HG02981 (cell line): ENCODE results near the gene PDK2.

ENCODE experiments used
- ATAC-seq: cut with Tn5 transposase; IDR thresholded peaks from one replicate; pipeline ENCODE4 v1.9.1; 2021; ENCODE audit warnings: mild to moderate bottlenecking, moderate library complexity; ENCODE audit not compliant: unreplicated experiment

Gene PDK2

DNA sequence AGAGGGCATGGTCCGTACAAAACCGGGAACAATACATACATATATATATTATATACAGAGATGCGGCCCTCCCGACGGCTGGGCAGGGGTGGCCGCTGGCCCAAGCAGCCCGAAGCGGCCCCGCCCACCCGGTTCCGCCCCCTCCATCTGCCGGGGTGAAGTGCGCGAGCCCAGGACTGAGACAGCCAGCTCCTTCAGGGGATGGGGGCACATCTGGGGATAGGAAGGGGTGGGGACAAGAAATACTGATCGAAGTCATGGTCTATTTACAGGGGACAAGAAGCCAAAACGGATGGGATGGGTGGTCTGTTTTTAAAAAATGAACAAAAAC lies 38.6 kb downstream of the PDK2 start:
- ATAC-seq: no peak

DNA sequence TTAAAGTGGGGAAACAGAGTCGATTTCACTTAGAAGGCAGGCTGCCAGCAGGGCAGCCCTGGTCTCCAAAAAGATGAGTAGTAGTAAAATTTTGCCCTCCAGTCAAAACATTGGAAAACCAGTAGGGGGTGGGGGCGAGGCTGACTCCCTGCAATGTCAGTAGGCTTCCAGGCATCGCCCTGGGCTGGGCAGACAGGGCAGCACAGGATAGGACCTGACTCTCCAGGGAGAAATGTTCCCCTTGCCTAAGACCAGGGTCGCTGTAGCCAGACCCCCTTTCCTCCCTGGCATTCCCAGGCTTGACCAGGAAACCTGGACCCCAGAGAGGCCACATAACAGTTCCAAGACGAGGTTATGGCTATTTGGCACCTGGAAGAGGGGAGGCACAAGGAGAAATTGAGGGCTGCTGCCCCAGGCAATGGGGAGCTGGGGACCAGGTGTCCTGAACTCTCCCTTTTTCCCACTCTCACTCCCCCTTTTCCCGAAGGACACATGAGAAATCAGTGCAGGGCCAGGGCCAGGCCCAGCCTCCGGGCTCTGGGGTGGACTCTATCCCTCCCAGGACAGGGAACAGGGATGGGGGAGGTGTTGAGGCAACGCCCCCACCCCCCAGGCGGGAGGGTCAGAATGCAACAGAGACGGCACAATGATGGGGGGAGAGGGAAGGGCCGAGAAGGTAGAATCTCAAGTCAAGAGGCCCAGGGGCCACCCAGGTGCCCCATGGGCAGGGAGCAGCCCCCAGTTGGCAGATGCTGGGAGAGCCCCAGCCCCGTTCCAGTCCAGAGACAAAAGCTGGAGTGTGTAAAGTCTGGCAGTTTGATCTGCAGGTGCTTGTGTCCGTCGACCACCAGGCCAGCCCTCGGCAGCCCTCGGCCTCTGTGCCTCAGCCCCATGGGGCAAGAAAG lies 39.3 kb downstream of the PDK2 start:
- no peak for ATAC-seq

DNA sequence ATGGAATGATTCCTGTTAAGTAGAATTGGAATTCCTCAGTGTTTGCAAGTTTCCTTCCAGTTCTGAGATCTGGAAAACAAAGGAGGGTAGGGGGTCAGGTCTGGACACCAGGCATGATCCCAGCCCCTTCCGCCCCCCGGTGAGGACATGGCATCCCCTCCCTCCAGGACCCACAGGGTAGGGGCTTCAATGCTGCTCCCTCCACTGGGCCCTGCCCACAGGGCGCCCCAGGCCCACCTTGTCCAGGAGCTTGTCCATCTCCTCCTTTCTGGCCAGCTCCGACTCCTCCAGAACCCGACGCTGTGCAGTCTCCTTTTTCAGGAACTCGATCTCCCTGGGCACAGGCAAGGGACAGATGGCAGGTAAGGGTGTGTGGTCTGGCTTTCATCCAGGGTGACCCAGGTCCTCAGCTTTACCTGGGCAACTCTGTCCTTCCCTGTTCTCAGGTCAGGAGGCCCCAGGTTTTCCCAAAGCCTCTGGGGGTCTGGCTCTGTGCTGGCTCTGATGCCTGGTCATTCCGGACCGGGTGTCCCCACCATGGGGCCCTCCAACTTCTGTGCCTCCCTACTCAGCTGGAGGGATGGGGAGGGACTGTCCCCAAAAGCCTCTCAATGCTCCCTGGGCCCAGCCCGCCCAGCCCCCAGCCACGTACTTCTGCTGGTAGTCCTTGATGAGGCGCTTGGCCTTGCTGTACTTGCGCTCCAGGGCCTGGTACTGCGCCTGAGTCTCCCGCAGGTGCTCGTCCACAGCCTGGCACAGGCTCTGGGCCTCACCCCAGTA lies 40.4 kb downstream of the PDK2 start:
- no peak for ATAC-seq

DNA sequence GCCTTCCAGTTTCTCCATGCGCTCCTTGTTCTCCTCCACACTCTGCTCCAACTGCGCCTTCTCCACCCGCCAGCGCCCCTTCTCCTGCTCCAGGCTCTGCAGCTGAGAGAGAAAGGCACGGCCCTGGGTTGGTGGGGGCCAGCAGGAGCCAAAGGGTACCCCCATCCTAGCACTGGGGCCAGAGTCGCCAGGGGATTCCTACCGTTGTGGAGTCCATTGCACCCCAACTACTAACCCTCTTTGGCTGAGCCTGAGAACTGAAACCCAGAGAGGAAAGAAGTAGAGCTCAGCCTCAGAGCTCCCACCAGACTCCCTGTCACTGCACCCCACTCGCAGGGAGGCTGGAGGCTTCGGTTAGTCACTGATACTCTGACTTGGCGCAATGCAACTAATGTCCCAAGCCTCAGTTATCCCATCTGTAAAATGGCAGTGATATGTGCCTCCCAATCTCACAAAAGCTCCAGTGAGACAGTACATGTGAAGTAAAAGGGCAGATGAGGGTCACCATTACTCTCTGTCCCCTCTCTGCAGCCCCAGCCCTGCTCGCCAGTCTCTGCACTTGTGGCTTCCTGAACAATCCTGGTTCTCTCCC lies 41.0 kb downstream of the PDK2 start:
- ATAC-seq: no peak

DNA sequence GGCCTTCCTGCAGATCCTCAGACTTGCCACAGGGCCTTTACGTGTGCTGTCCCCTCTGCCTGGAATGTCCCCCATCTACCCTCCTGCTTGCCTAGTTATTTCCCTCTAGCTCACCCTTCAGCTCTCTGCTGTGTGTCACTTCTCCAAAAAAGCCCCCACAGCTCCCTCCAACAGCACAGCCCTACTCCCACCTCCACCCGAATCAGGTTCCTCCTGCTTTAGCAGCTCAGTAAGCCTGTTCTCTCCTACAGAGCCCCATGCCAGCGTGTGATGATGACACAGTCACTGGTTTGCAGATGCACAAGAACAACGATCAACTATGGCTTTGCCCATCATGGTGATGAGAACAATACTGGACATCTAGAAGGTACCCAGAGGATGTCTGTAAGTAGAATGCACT lies 41.9 kb downstream of the PDK2 start:
- ATAC-seq: no peak

DNA sequence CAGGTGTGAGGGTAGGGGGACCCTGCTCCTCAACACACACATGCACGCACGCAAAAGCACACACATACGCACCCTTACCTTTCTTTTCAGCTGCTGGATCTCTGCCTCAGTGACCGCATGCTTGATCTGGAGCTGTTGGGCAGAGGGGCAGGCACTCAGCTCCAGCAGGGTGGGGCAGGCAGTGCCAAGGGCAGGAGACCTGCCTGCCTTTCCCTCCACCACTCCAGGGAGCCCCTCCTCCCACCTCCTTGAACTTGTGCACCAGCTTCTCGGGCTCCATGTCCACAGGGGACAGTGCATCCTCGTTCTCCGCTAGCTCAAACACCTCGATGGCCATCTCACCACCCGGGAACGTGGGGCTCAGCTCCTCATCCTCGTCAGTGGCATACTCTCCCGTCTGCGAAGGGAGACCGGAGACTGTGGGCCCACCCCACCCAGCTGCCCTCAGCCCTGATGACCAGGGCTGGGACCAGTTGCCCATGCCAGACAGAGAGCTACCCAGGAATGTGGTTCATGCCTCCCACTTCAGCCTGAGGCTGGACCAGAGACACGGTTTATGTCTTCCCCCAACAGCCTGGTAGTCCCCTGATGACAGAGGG lies 44.1 kb downstream of the PDK2 start:
- no peak for ATAC-seq

DNA sequence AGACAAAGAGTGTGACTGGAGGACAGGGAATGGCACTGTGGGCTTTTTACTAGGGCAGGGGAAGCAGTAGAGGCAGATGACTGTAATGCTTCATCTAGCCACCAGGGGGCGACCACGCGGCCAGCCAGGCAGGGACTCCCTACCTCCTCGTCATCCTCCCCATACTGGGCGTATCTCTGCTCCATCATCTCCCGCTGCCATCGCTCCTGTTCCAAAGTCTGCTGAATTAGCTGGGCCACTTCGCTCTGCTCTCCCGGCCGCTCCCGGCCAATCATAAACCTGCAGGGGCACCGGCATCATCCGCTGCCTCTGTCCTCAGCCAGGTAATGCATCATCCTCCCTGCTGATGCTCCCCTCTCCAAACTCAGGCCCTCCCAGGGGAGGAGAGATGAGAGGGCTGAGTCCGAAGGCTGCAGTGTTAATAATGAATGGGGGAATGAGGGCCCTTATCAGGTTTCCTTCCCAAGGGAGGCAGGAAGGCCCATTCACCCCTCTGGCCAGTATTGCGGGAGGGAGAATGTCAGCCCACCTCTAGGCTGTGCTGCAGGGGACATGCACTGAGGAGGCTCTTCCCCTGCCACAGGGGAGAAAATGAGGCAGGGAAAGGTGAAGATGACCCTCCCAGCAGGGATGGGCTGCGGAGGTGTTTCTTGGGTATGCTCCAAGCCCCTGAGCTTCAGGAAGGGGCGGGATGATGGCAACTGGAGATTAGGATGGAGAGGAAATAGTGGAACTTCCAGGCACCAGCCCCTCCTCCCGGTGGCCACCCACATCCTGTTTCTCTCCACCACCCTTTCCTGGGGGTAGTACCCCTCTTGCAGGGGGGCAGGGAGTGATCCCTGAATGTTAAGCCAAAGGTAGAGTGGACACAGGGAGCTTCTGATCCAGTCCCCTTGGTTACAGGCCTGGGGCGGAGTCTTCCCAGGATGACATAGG lies 45.1 kb downstream of the PDK2 start:
- peak; percentile 47 for ATAC-seq

DNA sequence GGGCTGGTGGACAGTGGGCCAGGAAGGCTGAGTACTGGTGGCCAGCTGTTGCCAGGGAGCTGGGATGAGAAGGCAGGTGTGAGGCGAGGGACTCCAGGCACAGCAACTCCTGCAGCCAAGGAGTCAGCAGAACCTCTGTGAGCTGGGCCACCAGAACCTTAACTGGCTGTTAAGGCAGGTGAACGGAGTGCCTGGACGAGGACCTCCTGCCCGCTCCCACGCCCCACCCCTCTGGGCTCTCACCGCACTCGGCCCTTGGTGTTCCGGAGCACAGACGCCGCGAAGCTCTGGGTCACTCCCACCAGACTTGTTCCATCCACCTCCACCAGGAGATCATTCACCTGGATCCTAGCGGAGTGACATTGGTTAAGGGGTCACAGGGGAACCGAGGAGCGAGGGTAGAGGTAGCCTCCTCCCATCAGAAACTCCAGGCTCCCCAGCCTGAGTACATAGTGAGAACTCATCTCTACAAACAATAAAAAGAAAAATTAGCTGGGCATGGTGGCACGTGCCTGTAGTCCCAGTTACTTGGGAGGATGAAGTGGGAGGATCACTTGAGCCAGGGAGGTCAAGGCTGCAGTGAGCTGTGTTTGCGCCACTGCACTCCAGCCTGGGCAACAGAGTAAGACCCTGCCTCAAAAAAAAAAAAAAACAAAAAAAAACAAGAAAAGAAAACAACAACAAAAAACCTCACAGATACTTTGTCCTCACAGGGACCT lies 46.0 kb downstream of the PDK2 start:
- ATAC-seq: no peak

- no peak for ATAC-seq
Measured at GRCh38 chr17:50141745-50142110, 46.6 kb downstream of the PDK2 start.

DNA sequence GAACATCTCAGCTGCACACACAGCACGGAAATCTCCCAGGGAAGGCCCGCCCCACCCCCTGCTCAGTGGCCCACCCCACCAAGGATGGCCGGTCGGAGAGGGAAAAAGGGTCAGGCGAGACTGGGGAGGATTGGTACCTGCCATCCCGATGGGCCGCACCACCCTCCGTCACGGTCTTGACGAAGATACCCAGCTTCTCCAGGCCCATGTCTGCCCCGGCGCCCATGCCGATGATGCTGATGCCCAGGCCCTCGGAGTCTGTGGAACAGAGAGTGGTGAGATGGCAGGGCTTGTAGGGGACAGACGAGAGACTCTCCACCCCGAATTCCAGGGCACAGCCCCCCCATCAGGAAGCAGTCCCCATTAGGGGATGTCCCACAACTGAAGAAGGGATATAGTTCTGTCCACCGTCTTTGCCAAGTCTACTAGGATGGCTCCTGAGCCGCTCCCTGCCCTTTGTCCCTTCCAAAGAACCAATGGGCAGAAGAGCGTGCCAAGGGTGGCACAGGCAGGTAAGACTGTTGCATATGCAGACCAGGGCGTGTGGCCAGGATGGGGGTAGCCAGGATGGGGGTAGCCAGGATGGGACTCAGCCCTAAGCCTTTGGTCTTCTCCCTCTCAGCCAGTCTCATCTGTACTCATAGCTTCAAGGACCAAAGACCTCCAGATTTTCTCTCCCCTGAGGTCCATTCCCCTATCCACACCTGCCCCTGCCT lies 48.5 kb downstream of the PDK2 start:
- no peak for ATAC-seq

DNA sequence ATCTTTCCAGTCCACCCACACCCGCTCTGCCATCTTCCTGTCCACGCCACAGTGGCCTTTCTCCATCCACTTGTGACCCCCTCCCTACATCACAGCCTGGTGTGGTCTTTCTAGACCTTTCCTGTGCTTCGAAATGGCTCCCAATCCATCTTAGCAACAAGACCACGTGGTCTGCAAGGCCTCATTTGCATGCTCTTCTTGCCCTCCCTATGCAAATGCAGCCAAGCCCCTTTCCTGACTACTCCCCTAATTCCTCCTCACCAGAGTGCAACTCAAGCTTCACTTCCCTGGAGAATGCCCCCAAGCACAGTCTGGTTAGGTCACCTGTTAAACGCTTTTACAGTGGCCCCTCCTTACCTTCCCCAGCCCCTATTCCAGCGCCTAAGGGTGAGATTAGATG lies 49.2 kb downstream of the PDK2 start:
- ATAC-seq: no peak

DNA sequence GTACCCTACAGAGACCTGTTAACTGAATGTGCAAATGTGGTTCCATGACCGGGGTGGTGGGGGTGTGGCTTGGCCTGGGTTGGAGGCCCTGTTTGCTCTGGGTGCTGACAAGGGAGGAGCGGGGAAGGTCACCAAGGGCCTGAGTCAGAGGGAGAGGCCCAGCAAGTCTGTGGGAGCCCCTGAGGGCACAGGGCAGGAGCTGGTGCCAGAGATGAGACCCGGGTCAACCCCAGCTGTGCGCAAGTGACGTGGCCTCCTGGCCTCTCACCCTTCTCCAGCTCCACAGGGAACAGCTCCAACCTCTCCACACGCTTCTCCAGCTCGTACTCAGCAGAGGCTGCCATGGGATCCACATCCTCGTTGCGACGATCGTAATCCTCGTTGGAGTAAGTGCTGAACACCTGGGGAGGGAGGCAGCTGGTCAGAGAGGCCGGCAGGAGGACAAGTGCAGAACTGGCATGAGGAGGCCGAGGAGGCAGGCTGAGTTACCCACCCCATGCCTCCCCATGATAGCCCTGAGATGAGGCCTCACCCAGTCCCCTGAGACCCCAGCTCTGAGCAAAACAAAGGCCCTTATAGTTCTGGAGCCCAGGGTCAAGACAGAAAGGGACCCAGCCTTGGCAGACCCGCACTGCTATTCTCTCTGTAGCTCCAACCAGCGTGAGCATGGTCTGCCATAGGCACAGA lies 49.8 kb downstream of the PDK2 start:
- no peak for ATAC-seq

GRCh38 chr17:50145532-50146229 lies 50.5 kb downstream of the PDK2 start:
- ATAC-seq: no peak

GRCh38 chr17:50146230-50146926 lies 51.2 kb downstream of the PDK2 start:
- no peak for ATAC-seq

GRCh38 chr17:50146927-50147665 lies 51.9 kb downstream of the PDK2 start:
- ATAC-seq: no peak

DNA sequence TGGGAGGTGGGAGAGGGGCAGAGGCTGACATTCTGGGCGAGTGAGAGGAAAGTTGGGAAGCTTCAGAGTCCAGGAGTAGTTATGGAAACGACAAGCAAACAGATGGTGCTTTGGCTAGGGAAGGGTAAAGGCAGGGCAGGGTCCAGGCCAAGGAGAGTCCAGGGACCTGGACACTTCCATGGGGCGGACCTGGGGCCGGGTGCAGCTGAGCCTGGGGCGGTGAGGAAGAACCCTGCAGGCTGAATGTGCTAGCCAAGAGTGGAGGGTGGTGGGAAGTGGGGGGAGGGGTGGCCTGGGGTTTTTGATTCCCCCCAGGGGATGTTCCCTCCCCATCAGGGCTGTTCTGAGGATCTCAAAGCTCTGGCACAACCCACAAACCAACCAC lies 52.7 kb downstream of the PDK2 start:
- no peak for ATAC-seq
